ENCODE results near the gene CYB561D2. TPM values are rescaled to one million over a fixed set of nuclear protein-coding genes. Genes with fewer than 3 reads are reported as not detected.

The CYB561D2 gene
- polyA plus RNA-seq, 1 donor from 2014 or later, result 21.2 TPM

- Histone ChIP-seq H3K9me2 (ENCODE audit: insufficient read depth, low read length) (no peaks in the 10 kb centered on the region), H3F3A (ENCODE audit: insufficient read depth, low read length, poor library complexity, severe bottlenecking) (no peaks in the 10 kb centered on the region), H3K9me3 (ENCODE audit: low read length) (no peaks in the 10 kb centered on the region), H3K9ac (ENCODE audit: low read length) (no peak overlapping the region), H4K20me1 (ENCODE audit: insufficient read depth) (no peaks in the 10 kb centered on the region), H3K4me3 (ENCODE audit: low read length) (no peak overlapping the region), H3K79me2 (replicated peaks; ENCODE audit: insufficient read depth, low read length) (no peaks in the 10 kb centered on the region), H3K27ac (ENCODE audit: low read length) (no peak overlapping the region), H3K36me3 (ENCODE audit: insufficient read depth, low read length) (no peaks in the 10 kb centered on the region), H3K27me3 (ENCODE audit: insufficient read depth, low read depth, low read length) (no peaks in the 10 kb centered on the region), H2AFZ (ENCODE audit: low read depth, low read length) (no peak overlapping the region), H3K4me2 (ENCODE audit: low read length) (no peak overlapping the region)
- TF ChIP-seq EP300 (conservative IDR thresholded peaks at IDR 0.05; ENCODE audit: poor library complexity, severe bottlenecking) (no peak), SMC3 (conservative IDR thresholded peaks at IDR 0.05; ENCODE audit: poor library complexity) (no peak), CTCF (IDR thresholded peaks at IDR 0.05; ENCODE audit: poor library complexity, severe bottlenecking) (no peak), MXI1 (conservative IDR thresholded peaks at IDR 0.05; ENCODE audit: poor library complexity, severe bottlenecking) (no peak)
Observed at GRCh38 chr3:50382722-50383121, 32.1 kb downstream of the CYB561D2 start.

- no peaks in the 10 kb centered on the region for H3F3A ChIP-seq (ENCODE audit: insufficient read depth, low read length, poor library complexity, severe bottlenecking)
- H3K27me3 ChIP-seq (ENCODE audit: insufficient read depth, low read depth, low read length), result no peaks in the 10 kb centered on the region
- no peak overlapping the region for H3K9ac ChIP-seq (ENCODE audit: low read length)
- TF ChIP-seq REST (IDR thresholded peaks at IDR 0.05; ENCODE audit: borderline replicate concordance) (no peak), POLR2AphosphoS5 (IDR thresholded peaks at IDR 0.05) (no peak), TAF1 (IDR thresholded peaks at IDR 0.05; ENCODE audit: low read depth) (no peak), SMC3 (conservative IDR thresholded peaks at IDR 0.05; ENCODE audit: poor library complexity) (no peak), CTCF (IDR thresholded peaks at IDR 0.05; ENCODE audit: poor library complexity, severe bottlenecking) (no peak), MXI1 (conservative IDR thresholded peaks at IDR 0.05; ENCODE audit: poor library complexity, severe bottlenecking) (no peak), EZH2 (IDR thresholded peaks at IDR 0.05; ENCODE audit: borderline replicate concordance, insufficient read depth, low read length, poor library complexity, severe bottlenecking) (no peak), EP300 (conservative IDR thresholded peaks at IDR 0.05; ENCODE audit: poor library complexity, severe bottlenecking) (no peak), RAD21 (conservative IDR thresholded peaks at IDR 0.05) (no peak)
- H3K79me2 ChIP-seq (replicated peaks; ENCODE audit: insufficient read depth, low read length), result no peaks in the 10 kb centered on the region
- H3K9me2 ChIP-seq (ENCODE audit: insufficient read depth, low read length), result no peaks in the 10 kb centered on the region
- no peak overlapping the region for H3K4me2 ChIP-seq (ENCODE audit: low read length)
- no peaks in the 10 kb centered on the region for H3K36me3 ChIP-seq (ENCODE audit: insufficient read depth, low read length)
- no peak overlapping the region for H3K27ac ChIP-seq (ENCODE audit: low read length)
- no peaks in the 10 kb centered on the region for H3K9me3 ChIP-seq (ENCODE audit: low read length)
- no peak overlapping the region for H2AFZ ChIP-seq (ENCODE audit: low read depth, low read length)
- H4K20me1 ChIP-seq (ENCODE audit: insufficient read depth), result no peaks in the 10 kb centered on the region
- H3K4me3 ChIP-seq (ENCODE audit: low read length), result no peak overlapping the region
Observed at GRCh38 chr3:50383750-50384149, 33.1 kb downstream of the CYB561D2 start.

All from neural cell (in vitro differentiated cells).